HEK293 (cell line): ENCODE results near the gene ZNF184.

Experiments used
- CTCF ChIA-PET: fragments of 350-600 bp; formaldehyde crosslinking; extraction: SDS; loops from one replicate; lab custom pipeline; 2021; ENCODE audit warnings: antibody characterized with exemption; lab: Yijun Ruan, JAX
- POLR2A ChIA-PET: fragments of 300-600 bp; formaldehyde crosslinking; extraction: SDS; loops from one replicate; lab custom pipeline; 2020; ENCODE audit warnings: antibody characterized with exemption, inconsistent platforms; lab: Yijun Ruan, JAX
- H3K27ac ChIP-seq: fragments of 200-500 bp; sonication (Bioruptor generic); 2 replicates; pipeline ENCODE4 v1.5.1; 2014; ENCODE audit warnings: low read depth, low read length, control low read depth, inconsistent platforms; ENCODE audit errors: extremely low read depth
- H3K36me3 ChIP-seq, 2 experiments: fragments of 200-500 bp in 1 of 2; sonication (Bioruptor generic) in 1 of 2; 1 replicate in 1 of 2; 2 replicates in 1 of 2; pipeline ENCODE4 v1.5.1; 2014 to 2017; ENCODE audit warnings: inconsistent platforms in 2 of 2, low read length in 2 of 2; ENCODE audit not compliant: control insufficient read depth in 2 of 2, insufficient read depth in 1 of 2
- H3K4me1 ChIP-seq: fragments of 200-500 bp; sonication (Bioruptor generic); 2 replicates; pipeline ENCODE4 v1.5.1; 2014; ENCODE audit warnings: mild to moderate bottlenecking, low read length, inconsistent platforms; ENCODE audit not compliant: control insufficient read depth, insufficient read depth
- H3K4me3 ChIP-seq: 2 replicates; pipeline ENCODE4 v1.5.1; 2011; ENCODE audit warnings: low read depth, mild to moderate bottlenecking, control low read depth, low read length, moderate library complexity
- H3K9me3 ChIP-seq: fragments of 200-500 bp; sonication (Bioruptor generic); 2 replicates; pipeline ENCODE4 v1.5.1; 2014; ENCODE audit warnings: low read depth, low read length, inconsistent platforms; ENCODE audit not compliant: control insufficient read depth, insufficient read depth
- ATF2 ChIP-seq: fragments of 450-650 bp; formaldehyde crosslinking; IDR thresholded peaks from 2 replicates; pipeline ENCODE4 v1.5.1; 2016; ENCODE audit warnings: missing biosample characterization, missing genetic modification characterization, low read depth
- BCL6B ChIP-seq: fragments of 450-650 bp; formaldehyde crosslinking; IDR thresholded peaks from 2 replicates; pipeline ENCODE4 v1.5.1; 2017; ENCODE audit warnings: missing biosample characterization, missing genetic modification characterization
- CTCF ChIP-seq: fragments of 450-650 bp; formaldehyde crosslinking; IDR thresholded peaks from 2 replicates; pipeline ENCODE4 v1.5.1; 2016; ENCODE audit warnings: missing biosample characterization, missing genetic modification characterization
- GLIS2 ChIP-seq: fragments of 450-650 bp; formaldehyde crosslinking; IDR thresholded peaks from 2 replicates; pipeline ENCODE4 v1.5.1; 2016; ENCODE audit warnings: missing biosample characterization, missing genetic modification characterization
- IKZF3 ChIP-seq: fragments of 450-650 bp; IDR thresholded peaks from 2 replicates; pipeline ENCODE4 v1.5.0; 2018; ENCODE audit warnings: missing biosample characterization, mild to moderate bottlenecking, missing genetic modification characterization, moderate library complexity
- INSM2 ChIP-seq: fragments of 450-650 bp; formaldehyde crosslinking; IDR thresholded peaks from 2 replicates; pipeline ENCODE4 v1.5.1; 2016; ENCODE audit warnings: missing biosample characterization, missing genetic modification characterization
- KLF10 ChIP-seq: fragments of 450-650 bp; IDR thresholded peaks from 2 replicates; pipeline ENCODE4 v1.5.1; 2018; ENCODE audit warnings: missing biosample characterization, mild to moderate bottlenecking, missing genetic modification characterization
- KLF8 ChIP-seq: fragments of 450-650 bp; formaldehyde crosslinking; IDR thresholded peaks from 2 replicates; pipeline ENCODE4 v1.5.1; 2016; ENCODE audit warnings: missing biosample characterization, missing genetic modification characterization
- OSR2 ChIP-seq: fragments of 450-650 bp; formaldehyde crosslinking; IDR thresholded peaks from 2 replicates; pipeline ENCODE4 v1.5.1; 2016; ENCODE audit warnings: missing biosample characterization, missing genetic modification characterization
- PRDM10 ChIP-seq: fragments of 450-650 bp; formaldehyde crosslinking; IDR thresholded peaks from 2 replicates; pipeline ENCODE4 v1.5.1; 2016; ENCODE audit warnings: missing biosample characterization, missing genetic modification characterization
- SCRT1 ChIP-seq: fragments of 450-650 bp; formaldehyde crosslinking; IDR thresholded peaks from 2 replicates; pipeline ENCODE4 v1.5.1; 2016; ENCODE audit warnings: missing biosample characterization, missing genetic modification characterization, borderline replicate concordance
- ZBTB20 ChIP-seq: fragments of 450-650 bp; formaldehyde crosslinking; IDR thresholded peaks from 2 replicates; pipeline ENCODE4 v1.5.1; 2016; ENCODE audit warnings: missing biosample characterization, missing genetic modification characterization
- ZBTB21 ChIP-seq: fragments of 450-650 bp; formaldehyde crosslinking; IDR thresholded peaks from 2 replicates; pipeline ENCODE4 v1.5.1; 2017; ENCODE audit warnings: missing biosample characterization, missing genetic modification characterization
- ZBTB26 ChIP-seq: fragments of 450-650 bp; formaldehyde crosslinking; optimal IDR thresholded peaks from 2 replicates; pipeline ENCODE3; 2016; ENCODE audit warnings: missing biosample characterization, mild to moderate bottlenecking, missing genetic modification characterization
- ZFP37 ChIP-seq: fragments of 450-650 bp; formaldehyde crosslinking; IDR thresholded peaks from 2 replicates; pipeline ENCODE4 v1.5.1; 2016; ENCODE audit warnings: missing biosample characterization, missing genetic modification characterization
- ZNF274 ChIP-seq, 2 experiments: fragments of 200-500 bp in 1 of 2; fragments of 450-650 bp in 1 of 2; sonication (Bioruptor generic) in 1 of 2; formaldehyde crosslinking in 1 of 2; IDR thresholded peaks; 2 replicates each; pipeline versions ENCODE4 v1.5.1 to v1.6.1; 2014 to 2016; ENCODE audit warnings: borderline replicate concordance in 1 of 2, inconsistent platforms in 1 of 2, low read length in 1 of 2, missing biosample characterization in 1 of 2, missing genetic modification characterization in 1 of 2
- ZNF341 ChIP-seq: fragments of 450-650 bp; formaldehyde crosslinking; IDR thresholded peaks from 2 replicates; pipeline ENCODE4; 2016; ENCODE audit warnings: low read depth, missing biosample characterization, missing genetic modification characterization
- ZNF561 ChIP-seq: fragments of 450-650 bp; IDR thresholded peaks from 2 replicates; pipeline ENCODE4 v1.5.1; 2018; ENCODE audit warnings: missing biosample characterization, missing genetic modification characterization, borderline replicate concordance
- ZNF580 ChIP-seq: fragments of 450-650 bp; formaldehyde crosslinking; IDR thresholded peaks from 2 replicates; pipeline ENCODE4 v1.5.1; 2016; ENCODE audit warnings: missing biosample characterization, missing genetic modification characterization
- ZNF664 ChIP-seq: fragments of 450-650 bp; formaldehyde crosslinking; IDR thresholded peaks from 2 replicates; pipeline ENCODE4 v1.5.1; 2016; ENCODE audit warnings: missing biosample characterization, missing genetic modification characterization
- ZNF670 ChIP-seq: fragments of 450-650 bp; formaldehyde crosslinking; IDR thresholded peaks from 2 replicates; pipeline ENCODE4 v1.5.1; 2016; ENCODE audit warnings: missing biosample characterization, missing genetic modification characterization, low read depth
- ZSCAN4 ChIP-seq: fragments of 450-650 bp; formaldehyde crosslinking; IDR thresholded peaks from 2 replicates; pipeline ENCODE4 v1.5.1; 2017; ENCODE audit warnings: missing biosample characterization, missing genetic modification characterization

Gene ZNF184

GRCh38 chr6:27472617-27473400 is at the start of gene ZNF184:
Gene ZNF184, minus strand, starts transcription at chr6:27473105. Its CDS starts 811 bp downstream, at chr6:27472294.
- Histone ChIP-seq H3K36me3 (peaks cover 5 to 23% of the 10 kb centered on the region in 2 experiments), H3K9me3 (no peaks in the 10 kb centered on the region), H3K4me3 (peak within 1 kb of the TSS; percentile 59), H3K27ac (peak within 1 kb of the TSS; percentile 70), H3K4me1 (no peaks in the 10 kb centered on the region)
- POLR2A ChIA-PET = interaction anchor here (0.6 to 2.5 kb wide), 25 partner anchors 11 to 1248 kb away, joined by 3 to 10 read pairs (median 4); partner anchors contain the start of genes POM121L2 and ZNF391
- CTCF ChIA-PET = interaction anchor here (0.6 to 1.0 kb wide), 4 partner anchors 33 to 320 kb away, joined by 3 to 4 read pairs (median 4); no protein-coding TSS in a partner anchor
- TF ChIP-seq ZBTB26 (peak; percentile 84), INSM2 (tag by site-specific recombination) (peak; percentile 43), ZBTB20 (peak; percentile 52), CTCF (peak; percentile 66), PRDM10 (tag by site-specific recombination) (peak; percentile 73), ZNF670 (no peak), ZNF274 (IDR thresholded peaks at IDR 0.05; ENCODE audit: low read length) (no peak), ZNF274 (tag by site-specific recombination; IDR thresholded peaks at IDR 0.05; ENCODE audit: borderline replicate concordance) (no peak), ZNF341 (peak; percentile 50; the same call in 1 of the 2 replicates), IKZF3 (tag by site-specific recombination) (peak; percentile 90), GLIS2 (peak; percentile 98), ZNF561 (0 out of 2 replicates have a peak, but pooled peaks have one; percentile 51), ZNF580 (peak; percentile 92), KLF8 (tag by site-specific recombination) (peak; percentile 65), SCRT1 (tag by site-specific recombination) (peak; percentile 97), BCL6B (no peak), ZNF664 (tag by site-specific recombination) (no peak), OSR2 (tag by site-specific recombination) (peak; percentile 77), ZBTB21 (tag by site-specific recombination) (peak; percentile 83), KLF10 (peak; percentile 51), ZFP37 (tag by site-specific recombination) (peak; percentile 83), ATF2 (tag by site-specific recombination) (peak; percentile 99), ZSCAN4 (tag by site-specific recombination) (0 out of 2 replicates have a peak, but pooled peaks have one; percentile 35)
